Prostate gland (tissue), 2 donors: ENCODE results near the gene UIMC1.
"Not testable (repeated sequence)": the region's sequence is repeated elsewhere in the genome, so short reads cannot be mapped to it uniquely, and the experiment has no call there.

Experiments
- CTCF ChIP-seq, 4 experiments: fragments of 200-600 bp in 2 of 4; fragments of 450-650 bp in 2 of 4; sonication (generic) in 2 of 4; IDR thresholded peaks; 1 replicate in 3 of 4; 2 replicates in 1 of 4; pipeline ENCODE4 v1.5.1; 2016 to 2019; ENCODE audit warnings: antibody characterized with exemption in 4 of 4, mild to moderate bottlenecking in 2 of 4, moderate library complexity in 2 of 4
- POLR2AphosphoS5 ChIP-seq: sonication (generic); formaldehyde crosslinking; IDR thresholded peaks from one replicate; pipeline ENCODE4 v1.6.1; 2017; ENCODE audit warnings: antibody characterized with exemption

GRCh38 chr5:177048531-177048930, 42.0 kb upstream of the UIMC1 start:
- not testable (repeated sequence) for TF ChIP-seq POLR2AphosphoS5; CTCF (IDR thresholded peaks at IDR 0.05)
